Measurements from ENCODE around the gene C19orf47. TPM values are rescaled to one million over a fixed set of nuclear protein-coding genes. Genes with fewer than 3 reads are reported as not detected.

The C19orf47 gene
- total and polyA plus RNA-seq, 2 donors (not counting 3 experiments of a cell fraction or from before 2014, with no cell fraction given) = 16.4 to 27.0 TPM

GRCh38 chr19:40270362-40271089 lies 77.7 kb downstream of the C19orf47 start:
- intact Hi-C loops (cut with micrococcal nuclease) (no loop called here), dilution Hi-C loops (cut with MboI; ENCODE audit: extremely low pct_ligation_motif_present, low sequenced_read_pairs) (no loop called here)
- ChIA-PET CTCF (interaction anchor here (1.2 kb wide), 1 partner anchor 35 kb away, joined by 3 read pairs; no protein-coding TSS in a partner anchor), POLR2A (interaction anchor here (0.6 kb wide), 1 partner anchor 16 kb away, joined by 5 read pairs; no protein-coding TSS in a partner anchor)
- BruUV-seq (replicated peaks) = no TSS peak
- Histone ChIP-seq H3K4me3 (replicated peaks in 1 of 3; ENCODE audit: insufficient read depth in 1 of 3, low read depth in 1 of 3, low read length in 3 of 3) (no peak overlapping the region), H2AFZ (ENCODE audit: low read depth, low read length) (no peak overlapping the region), H3K4me1 (ENCODE audit: control insufficient read depth, extremely low read depth, insufficient read depth, low read length) (no peaks in the 10 kb centered on the region), H3K79me2 (ENCODE audit: control insufficient read depth, insufficient read depth, low read length) (peaks cover 71% of the 10 kb centered on the region), H3K36me3 (ENCODE audit: control insufficient read depth in 2 of 2, extremely low read depth in 1 of 2, insufficient read depth in 2 of 2, low read length in 2 of 2) (no peaks in the 10 kb centered on the region), H4K20me1 (replicated peaks; ENCODE audit: control insufficient read depth, extremely low read depth, insufficient read depth, low read length) (no peaks in the 10 kb centered on the region), H3K9me1 (replicated peaks; ENCODE audit: control insufficient read depth, extremely low read depth, insufficient read depth, low read length) (no peaks in the 10 kb centered on the region), H3K27ac (ENCODE audit: insufficient read depth, low read depth, low read length) (no peak overlapping the region), H3K9me3 (replicated peaks; ENCODE audit: control insufficient read depth, insufficient read depth, low read length) (no peaks in the 10 kb centered on the region), H3K27me3 (ENCODE audit: control insufficient read depth in 2 of 2, insufficient read depth in 2 of 2, low read length in 2 of 2) (no peaks in the 10 kb centered on the region), H3K4me2 (ENCODE audit: insufficient read depth, low read length) (no peak overlapping the region), H3K9ac (replicated peaks; ENCODE audit: extremely low read depth, insufficient read depth, low read length) (no peak overlapping the region)
- DNase-seq (ENCODE audit: low read depth, low spot score) (no peak), FAIRE-seq (no peak)
- TF ChIP-seq MYC (IDR thresholded peaks at IDR 0.05; ENCODE audit: low read depth, low read length) (no peak), EZH2 (IDR thresholded peaks at IDR 0.05; ENCODE audit: borderline replicate concordance, low read depth, low read length, severe bottlenecking) (no peak), POLR2AphosphoS5 (IDR thresholded peaks at IDR 0.05; ENCODE audit: insufficient read depth, low read depth, low read length) (no peak), CTCF (IDR thresholded peaks at IDR 0.05; ENCODE audit: extremely low read depth in 1 of 2, insufficient read depth in 1 of 2, low read depth in 1 of 2, low read length in 2 of 2) (no peak), MAX (IDR thresholded peaks at IDR 0.05; ENCODE audit: insufficient read depth, insufficient read length) (no peak), JUN (IDR thresholded peaks at IDR 0.05; ENCODE audit: borderline replicate concordance, insufficient read depth, insufficient read length, low read depth) (no peak), FOS (IDR thresholded peaks at IDR 0.05; ENCODE audit: borderline replicate concordance, insufficient read depth, low read length) (no peak), GATA2 (IDR thresholded peaks at IDR 0.05; ENCODE audit: insufficient read depth, insufficient read length, low read depth, low read length) (no peak), POLR2A (IDR thresholded peaks at IDR 0.05; ENCODE audit: low read depth, low read length) (no peak)

MicroRNAs within 50 kb of the gene (microRNA counts, 767-probe panel; counts per million panel counts)
- 723 counts per million, percentile 96 among the panel's probes with 10 or more counts for microRNA hsa-miR-641

Small RNA genes lying within 50 kb of the gene (microRNA-seq; reads per million reads assigned to microRNA genes)
- gene MIR641 (ENCODE audit: borderline number of aligned reads, borderline replicate concordance) (19.2 reads per million, percentile 35 among the genes with 10 or more reads in this experiment), gene MIR6796 (ENCODE audit: borderline number of aligned reads, borderline replicate concordance) (not detected)

Small RNA genes lying within 50 kb of the gene (small RNA-seq; reads per million reads assigned to genes)
- gene MIR641 (ENCODE audit: insufficient read depth, insufficient read length, low read depth, low replicate concordance) (2.0 reads per million), gene MIR6796 (ENCODE audit: insufficient read depth, insufficient read length, low read depth, low replicate concordance) (not detected), gene RF00019 (ENCODE audit: insufficient read depth, insufficient read length, low read depth, low replicate concordance) (not detected), gene RNU6-945P (ENCODE audit: insufficient read depth, insufficient read length, low read depth, low replicate concordance) (not detected)

Other genes starting within 250 kb of the C19orf47 start
- gene MAP3K10, start 157.0 kb downstream of the C19orf47 start, total RNA-seq = 16.5 and 19.4 TPM in 2 replicates
- 6.3 and 7.7 TPM in 2 replicates for gene MAP3K10, start 157.0 kb downstream of the C19orf47 start, polyA plus RNA-seq
- gene TTC9B, start 130.0 kb downstream of the C19orf47 start, total RNA-seq = not detected in 2 replicates
- gene TTC9B, start 130.0 kb downstream of the C19orf47 start, polyA plus RNA-seq = not detected in 2 replicates
- gene CCNP, start 121.7 kb downstream of the C19orf47 start, total RNA-seq = not detected in 2 replicates
- gene CCNP, start 121.7 kb downstream of the C19orf47 start, polyA plus RNA-seq = 0.10 TPM in 1 of 2 replicates, not detected in the other
- gene AKT2, start 63.1 kb downstream of the C19orf47 start, total RNA-seq = 65.2 and 70.1 TPM in 2 replicates
- 69.8 and 88.6 TPM in 2 replicates for gene AKT2, start 63.1 kb downstream of the C19orf47 start, polyA plus RNA-seq
- gene PLD3, start 298 bp upstream of the C19orf47 start, total RNA-seq = 166 and 172 TPM in 2 replicates
- gene PLD3, start 298 bp upstream of the C19orf47 start, polyA plus RNA-seq = 479 and 620 TPM in 2 replicates
- gene HIPK4, start 41.8 kb upstream of the C19orf47 start, total RNA-seq = not detected in 2 replicates
- 0.12 and 0.19 TPM in 2 replicates for gene HIPK4, start 41.8 kb upstream of the C19orf47 start, polyA plus RNA-seq
- gene PRX, start 65.0 kb upstream of the C19orf47 start, total RNA-seq = 1.3 and 1.7 TPM in 2 replicates
- gene PRX, start 65.0 kb upstream of the C19orf47 start, polyA plus RNA-seq = 0.43 and 0.80 TPM in 2 replicates
- 8.8 and 10.0 TPM in 2 replicates for gene SERTAD1, start 77.6 kb upstream of the C19orf47 start, total RNA-seq
- 15.3 and 16.9 TPM in 2 replicates for gene SERTAD1, start 77.6 kb upstream of the C19orf47 start, polyA plus RNA-seq
- gene SERTAD3, start 95.9 kb upstream of the C19orf47 start, total RNA-seq = 29.9 and 32.0 TPM in 2 replicates
- gene SERTAD3, start 95.9 kb upstream of the C19orf47 start, polyA plus RNA-seq = 13.3 and 17.7 TPM in 2 replicates
- 30.8 and 35.8 TPM in 2 replicates for gene BLVRB, start 117.3 kb upstream of the C19orf47 start, total RNA-seq
- gene BLVRB, start 117.3 kb upstream of the C19orf47 start, polyA plus RNA-seq = 113 and 175 TPM in 2 replicates
- gene SPTBN4, start 118.6 kb upstream of the C19orf47 start, total RNA-seq = not detected in 2 replicates
- gene SPTBN4, start 118.6 kb upstream of the C19orf47 start, polyA plus RNA-seq = 0.03 and 0.33 TPM in 2 replicates
- 100 and 106 TPM in 2 replicates for gene SHKBP1, start 228.5 kb upstream of the C19orf47 start, total RNA-seq
- 113 and 171 TPM in 2 replicates for gene SHKBP1, start 228.5 kb upstream of the C19orf47 start, polyA plus RNA-seq

All from endothelial cell of umbilical vein (primary cell).